Gastrocnemius medialis (tissue), 4 donors: Measurements from ENCODE around the gene PPP2R5C.

Source experiments
- POLR2A ChIP-seq, 2 donors: fragments of 450-650 bp; IDR thresholded peaks; one replicate each; pipeline ENCODE4 v1.6.1; 2017; ENCODE audit warnings: antibody characterized with exemption in 2 of 2, mild to moderate bottlenecking in 2 of 2, moderate library complexity in 2 of 2
- TF ChIP-seq, protein P1 (sequence below), 5 experiments: fragments of 450-650 bp in 3 of 5; fragments of 200-600 bp in 2 of 5; sonication (generic) in 2 of 5; IDR thresholded peaks in 4 of 5; conservative IDR thresholded peaks in 1 of 5; 1 replicate in 4 of 5; 2 replicates in 1 of 5; pipeline ENCODE4 v1.5.1; 2016 to 2019; ENCODE audit warnings: antibody characterized with exemption in 5 of 5, mild to moderate bottlenecking in 3 of 5, moderate library complexity in 3 of 5

DNA sequence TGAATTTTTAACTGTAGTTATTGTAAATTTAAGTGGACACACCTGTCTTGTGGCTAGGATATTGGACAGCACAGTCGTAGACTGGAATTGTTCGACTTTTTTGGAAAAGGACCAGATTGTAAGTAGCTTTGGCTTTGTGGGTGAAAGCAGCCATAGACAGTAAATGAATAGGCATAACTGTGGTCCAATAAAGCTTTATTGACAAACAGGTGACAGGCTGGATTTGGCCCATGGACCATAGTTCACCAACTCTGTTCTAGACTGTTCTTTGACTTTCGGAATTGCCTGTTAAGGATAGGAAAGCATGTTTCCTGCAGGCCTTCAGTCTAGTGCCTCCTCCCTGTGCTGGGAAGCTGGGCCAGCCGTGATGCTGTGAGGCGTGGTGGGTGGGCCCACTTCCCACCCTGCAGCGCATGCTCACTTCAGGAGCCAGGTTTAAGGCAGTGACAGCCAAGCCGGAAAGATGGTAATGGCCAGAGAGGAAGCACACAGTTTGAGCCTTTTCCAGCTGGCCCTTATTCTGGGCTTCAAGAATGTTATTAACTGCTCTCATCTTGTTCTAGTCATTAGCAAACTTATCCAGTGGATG, 51.8 kb downstream of the PPP2R5C start:
- TF ChIP-seq, protein P1, sequence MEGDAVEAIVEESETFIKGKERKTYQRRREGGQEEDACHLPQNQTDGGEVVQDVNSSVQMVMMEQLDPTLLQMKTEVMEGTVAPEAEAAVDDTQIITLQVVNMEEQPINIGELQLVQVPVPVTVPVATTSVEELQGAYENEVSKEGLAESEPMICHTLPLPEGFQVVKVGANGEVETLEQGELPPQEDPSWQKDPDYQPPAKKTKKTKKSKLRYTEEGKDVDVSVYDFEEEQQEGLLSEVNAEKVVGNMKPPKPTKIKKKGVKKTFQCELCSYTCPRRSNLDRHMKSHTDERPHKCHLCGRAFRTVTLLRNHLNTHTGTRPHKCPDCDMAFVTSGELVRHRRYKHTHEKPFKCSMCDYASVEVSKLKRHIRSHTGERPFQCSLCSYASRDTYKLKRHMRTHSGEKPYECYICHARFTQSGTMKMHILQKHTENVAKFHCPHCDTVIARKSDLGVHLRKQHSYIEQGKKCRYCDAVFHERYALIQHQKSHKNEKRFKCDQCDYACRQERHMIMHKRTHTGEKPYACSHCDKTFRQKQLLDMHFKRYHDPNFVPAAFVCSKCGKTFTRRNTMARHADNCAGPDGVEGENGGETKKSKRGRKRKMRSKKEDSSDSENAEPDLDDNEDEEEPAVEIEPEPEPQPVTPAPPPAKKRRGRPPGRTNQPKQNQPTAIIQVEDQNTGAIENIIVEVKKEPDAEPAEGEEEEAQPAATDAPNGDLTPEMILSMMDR (IDR thresholded peaks at IDR 0.05 in 4 of 5, conservative IDR thresholded peaks at IDR 0.05 in 1 of 5): no peak
- no peak for TF ChIP-seq POLR2A (IDR thresholded peaks at IDR 0.05)
